ELR (cell line): ENCODE data around the gene GLRX3.
"Not testable (repeated sequence)": the region's sequence is repeated elsewhere in the genome, so short reads cannot be mapped to it uniquely, and the experiment has no call there.

Experiments used
- DNase-seq: peaks from one replicate; pipeline ENCODE4 v3.0.0-alpha.2; 2015; ENCODE audit warnings: low read depth

The GLRX3 gene

GRCh38 chr10:130136226-130137089 is at the start of gene GLRX3:
Gene GLRX3 (plus strand): TSS chr10:130136391. CDS start chr10:130136421, 30 bp downstream.
- peak; percentile 87 for DNase-seq

GRCh38 chr10:130090565-130090964 is 45.6 kb upstream of the GLRX3 start:
- DNase-seq: not testable (repeated sequence)

GRCh38 chr10:130099344-130099743 is 36.8 kb upstream of the GLRX3 start:
- no peak for DNase-seq

- no peak for DNase-seq
These were observed 30.5 kb upstream of the GLRX3 start for GRCh38 chr10:130105724-130106123.

GRCh38 chr10:130108146-130108545 is 28.0 kb upstream of the GLRX3 start:
- not testable (repeated sequence) for DNase-seq

- no peak for DNase-seq
These were observed 27.1 kb upstream of the GLRX3 start for GRCh38 chr10:130108934-130109604.

GRCh38 chr10:130109796-130110245 is 26.4 kb upstream of the GLRX3 start:
- DNase-seq: peak; percentile 83

GRCh38 chr10:130110246-130111112 is 25.7 kb upstream of the GLRX3 start, which contains the start of gene C10orf143:
Gene C10orf143 (minus strand): TSS chr10:130110830. CDS start chr10:130110772, 58 bp downstream.
- peak; percentile 97 for DNase-seq

- peak; percentile 98 for DNase-seq
These were observed 24.9 kb upstream of the GLRX3 start for GRCh38 chr10:130111113-130111851.

- no peak for DNase-seq
These were observed 24.4 kb upstream of the GLRX3 start for GRCh38 chr10:130111852-130112180.

- DNase-seq: no peak
These were observed 23.4 kb upstream of the GLRX3 start for GRCh38 chr10:130112821-130113220.

GRCh38 chr10:130116942-130117341 is 19.2 kb upstream of the GLRX3 start:
- not testable (repeated sequence) for DNase-seq

- not testable (repeated sequence) for DNase-seq
These were observed 18.7 kb upstream of the GLRX3 start for GRCh38 chr10:130117535-130117934.

GRCh38 chr10:130121486-130122079 is 14.6 kb upstream of the GLRX3 start:
- no peak for DNase-seq

GRCh38 chr10:130127364-130128061 is 8.7 kb upstream of the GLRX3 start:
- peak; percentile 79 for DNase-seq

- no peak for DNase-seq
These were observed 8.0 kb upstream of the GLRX3 start for GRCh38 chr10:130128062-130128781.

- DNase-seq: no peak
These were observed 7.3 kb upstream of the GLRX3 start for GRCh38 chr10:130128922-130129321.

- DNase-seq: no peak
These were observed 440 bp upstream of the GLRX3 start for GRCh38 chr10:130135676-130136225.

- DNase-seq: peak; percentile 53
These were observed 878 bp downstream of the GLRX3 start for GRCh38 chr10:130137090-130137448.
